GM23338 (cell line): Measurements from ENCODE around the gene TLR3. TPM values are rescaled to one million over a fixed set of nuclear protein-coding genes. Genes with fewer than 3 reads are reported as not detected.

Source experiments
- ATAC-seq: fragments of 200-7000 bp; cut with Tn5 transposase; 3 replicates; pipeline ENCODE4 v1.9.1; 2020
- DNase-seq: peaks from one replicate; pipeline ENCODE4 v3.0.0-alpha.2; 2015; ENCODE audit warnings: low spot score
- H2AFZ ChIP-seq: fragments of 200-600 bp; sonication (generic); 2 replicates; pipeline ENCODE4 v1.8.0; 2016; ENCODE audit warnings: antibody characterized with exemption, mild to moderate bottlenecking, moderate library complexity
- H3F3A ChIP-seq: fragments of 200-600 bp; sonication (generic); replicated peaks from 2 replicates; pipeline ENCODE4 v1.8.0; 2017; ENCODE audit warnings: antibody characterized with exemption, mixed run types, low read depth
- H3K27ac ChIP-seq: fragments of 200-600 bp; sonication (generic); 2 replicates; pipeline ENCODE4 v1.6.1; 2016; ENCODE audit warnings: low read depth
- H3K27me3 ChIP-seq: fragments of 200-600 bp; sonication (generic); 2 replicates; pipeline ENCODE4 v1.8.0; 2016; ENCODE audit warnings: mild to moderate bottlenecking, mixed run types, moderate library complexity; ENCODE audit not compliant: insufficient read depth
- H3K36me3 ChIP-seq: fragments of 200-600 bp; sonication (generic); 2 replicates; pipeline ENCODE4 v1.8.0; 2016; ENCODE audit warnings: mild to moderate bottlenecking; ENCODE audit not compliant: insufficient read depth
- H3K4me1 ChIP-seq: fragments of 200-600 bp; sonication (generic); 2 replicates; pipeline ENCODE4 v1.8.0; 2016; ENCODE audit warnings: mild to moderate bottlenecking, moderate library complexity; ENCODE audit not compliant: insufficient read depth
- H3K4me2 ChIP-seq: fragments of 200-600 bp; sonication (generic); 2 replicates; pipeline ENCODE4 v1.7.1; 2017; ENCODE audit warnings: mixed run types
- H3K4me3 ChIP-seq: fragments of 200-600 bp; sonication (generic); 2 replicates; pipeline ENCODE4 v1.6.1; 2016; ENCODE audit warnings: mixed run types
- H3K79me2 ChIP-seq: fragments of 200-600 bp; sonication (generic); replicated peaks from 2 replicates; pipeline ENCODE4 v1.8.0; 2017; ENCODE audit warnings: mild to moderate bottlenecking; ENCODE audit not compliant: insufficient read depth
- H3K9me2 ChIP-seq: fragments of 200-600 bp; sonication (generic); 2 replicates; pipeline ENCODE4 v1.8.0; 2017; ENCODE audit not compliant: insufficient read depth
- H4K20me1 ChIP-seq: fragments of 200-600 bp; sonication (generic); replicated peaks from 2 replicates; pipeline ENCODE4 v1.8.0; 2017; ENCODE audit warnings: mild to moderate bottlenecking; ENCODE audit not compliant: insufficient read depth
- H3K27ac Mint-ChIP-seq: 2 replicates; pipeline ENCODE4 v1.8.0; 2020; ENCODE audit warnings: inconsistent platforms, mild to moderate bottlenecking, moderate library complexity, mixed read lengths
- H3K27me3 Mint-ChIP-seq: 3 replicates; pipeline ENCODE4 v1.8.0; 2022; ENCODE audit warnings: low read depth, mild to moderate bottlenecking, moderate library complexity, mixed read lengths, inconsistent platforms; ENCODE audit not compliant: insufficient read depth, poor library complexity
- H3K36me3 Mint-ChIP-seq: 3 replicates; pipeline ENCODE4 v1.8.0; 2021; ENCODE audit warnings: low read depth, mild to moderate bottlenecking, inconsistent platforms, moderate library complexity, mixed read lengths
- H3K4me1 Mint-ChIP-seq: 3 replicates; pipeline ENCODE4 v1.8.0; 2020; ENCODE audit warnings: mild to moderate bottlenecking, inconsistent platforms, mixed read lengths
- H3K4me3 Mint-ChIP-seq: 3 replicates; pipeline ENCODE4 v1.8.0; 2021; ENCODE audit warnings: moderate library complexity, mild to moderate bottlenecking, inconsistent platforms, mixed read lengths
- H3K9me3 Mint-ChIP-seq: 3 replicates; pipeline ENCODE4 v1.8.0; 2020; ENCODE audit warnings: moderate library complexity, mild to moderate bottlenecking, inconsistent platforms, mixed read lengths
- EZH2 ChIP-seq: fragments of 200-600 bp; sonication (generic); IDR thresholded peaks from one replicate; pipeline ENCODE4 v1.8.0; 2017; ENCODE audit warnings: antibody characterized with exemption, mild to moderate bottlenecking, low read depth; ENCODE audit not compliant: unreplicated experiment
- JUNB ChIP-seq: IDR thresholded peaks from one replicate; pipeline ENCODE4 v1.6.1; 2016; ENCODE audit warnings: antibody characterized with exemption; ENCODE audit not compliant: unreplicated experiment
- POLR2AphosphoS5 ChIP-seq: IDR thresholded peaks from 2 replicates; pipeline ENCODE4 v1.6.1; 2016; ENCODE audit warnings: antibody characterized with exemption, low read depth
- REST ChIP-seq: IDR thresholded peaks from one replicate; pipeline ENCODE4 v1.6.1; 2018; ENCODE audit warnings: antibody characterized with exemption; ENCODE audit not compliant: unreplicated experiment
- ZNF462 ChIP-seq: fragments of 250-450 bp; sonication (Bioruptor Pico); IDR thresholded peaks from 2 replicates; pipeline ENCODE4 v1.5.0; 2020; ENCODE audit warnings: mild to moderate bottlenecking, moderate library complexity
- polyA plus RNA-seq: library from polyadenylated mRNA; unstranded; fragments of >200 nt; fragmentation: Nextera tagmentation; extraction: Ambion mirVana; gene quantifications from 2 replicates; pipeline ENCODE4 v1.2.1, GENCODE V29; 2016
- total RNA-seq: library from RNA; depleted of rRNA; stranded (reverse); fragments of >200 nt; shearing (Covaris generic); gene quantifications from 2 replicates; pipeline ENCODE4 v1.2.3, GENCODE V29; 2014

The TLR3 gene
- total and polyA plus RNA-seq, 2 experiments from 2014 or later: 0.32 to 0.38 TPM

DNA sequence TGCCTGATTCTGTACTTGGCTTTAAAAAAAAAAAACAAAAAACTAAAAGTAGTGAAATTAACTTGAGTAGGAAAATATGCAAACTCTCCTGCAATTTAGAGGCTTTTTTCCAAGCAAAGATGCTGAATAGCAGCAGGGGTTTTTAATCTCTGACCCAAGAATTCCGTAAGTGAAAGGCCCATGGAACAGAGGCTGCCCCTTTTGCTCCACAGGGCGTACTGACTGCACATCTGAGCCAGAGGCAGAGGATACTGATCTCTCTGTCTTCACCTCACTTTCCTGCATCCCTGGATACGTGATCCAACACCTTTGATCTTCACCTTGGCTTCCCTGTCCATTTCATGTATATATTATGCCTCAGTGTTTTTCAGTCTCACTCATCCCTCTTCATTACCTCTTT is 39.4 kb downstream of the TLR3 start:
- Histone ChIP-seq H3K36me3 (no peaks in the 10 kb centered on the region), H2AFZ (no peak overlapping the region), H3K4me3 (no peak overlapping the region), H3K9me2 (no peaks in the 10 kb centered on the region), H3K4me1 (peaks cover 16% of the 10 kb centered on the region), H3K27ac (peak overlapping the region; percentile 8; the same call in 1 of the 2 replicates), H4K20me1 (no peaks in the 10 kb centered on the region), H3K4me2 (peak overlapping the region; percentile 59), H3K79me2 (0 out of 2 replicates have a peak, but pooled peaks cover 9% of the 10 kb centered on the region), H3K27me3 (peaks cover 28% of the 10 kb centered on the region), H3F3A (peaks cover 7% of the 10 kb centered on the region; the same call in 1 of the 2 replicates)
- peaks cover 5% of the 10 kb centered on the region; the same call in 2 of the 3 replicates for H3K36me3 Mint-ChIP-seq
- H3K27ac Mint-ChIP-seq: no peak overlapping the region
- H3K27me3 Mint-ChIP-seq: peaks cover 28% of the 10 kb centered on the region
- TF ChIP-seq ZNF462 (CRISPR knock-in tag) (no peak), REST (no peak), EZH2 (no peak), JUNB (no peak), POLR2AphosphoS5 (no peak)
- H3K4me1 Mint-ChIP-seq: peaks cover 23% of the 10 kb centered on the region
- peaks cover 5% of the 10 kb centered on the region; the same call in 2 of the 3 replicates for H3K9me3 Mint-ChIP-seq
- ATAC-seq (no peak), DNase-seq (no peak)
- H3K4me3 Mint-ChIP-seq: no peak overlapping the region
